ENCODE measurements around the gene TMEM219. TPM values are rescaled to one million over a fixed set of nuclear protein-coding genes. Genes with fewer than 3 reads are reported as not detected.
A peak's percentile ranks its signal among the peaks of the same experiment; 100 is the strongest.

The TMEM219 gene
- total RNA-seq, 1 donor from 2014 or later = 119 TPM

GRCh38 chr16:29943846-29944799 is 17.8 kb upstream of the TMEM219 start:
- H3K4me3 Mint-ChIP-seq (ENCODE audit: unreplicated experiment) = peak overlapping the region; percentile 19
- no peaks in the 10 kb centered on the region for H3K9me3 Mint-ChIP-seq (ENCODE audit: unreplicated experiment)

DNA sequence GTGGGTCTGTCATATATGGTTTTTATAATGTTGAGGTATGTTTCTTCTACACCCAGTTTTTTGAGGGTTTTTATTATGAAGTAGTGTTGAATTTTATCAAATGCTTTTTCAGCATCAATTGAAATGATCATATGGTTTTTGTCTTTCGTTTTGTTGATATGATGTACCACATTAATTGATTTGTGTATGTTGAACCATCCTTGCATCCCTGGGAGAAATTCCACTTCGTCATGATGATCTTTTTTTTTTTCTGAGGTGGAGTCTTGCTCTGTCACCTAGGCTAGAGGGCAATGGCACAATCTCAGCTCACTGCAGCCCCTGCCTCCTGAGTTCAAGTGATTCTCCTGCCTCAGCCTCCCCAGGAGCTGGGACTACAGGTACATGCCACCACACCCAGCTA is 14.0 kb upstream of the TMEM219 start:
- Mint-ChIP-seq H3K4me1 (ENCODE audit: unreplicated experiment) (peaks cover 16% of the 10 kb centered on the region), H3K27me3 (ENCODE audit: unreplicated experiment) (no peaks in the 10 kb centered on the region), H3K27ac (ENCODE audit: unreplicated experiment) (no peak overlapping the region), H3K4me3 (ENCODE audit: unreplicated experiment) (no peak overlapping the region), H3K9me3 (ENCODE audit: unreplicated experiment) (peaks cover 4% of the 10 kb centered on the region), H3K36me3 (ENCODE audit: unreplicated experiment) (no peaks in the 10 kb centered on the region)
- no peak for DNase-seq (ENCODE audit: extremely low spot score, unreplicated experiment)
- TF ChIP-seq, protein P1, sequence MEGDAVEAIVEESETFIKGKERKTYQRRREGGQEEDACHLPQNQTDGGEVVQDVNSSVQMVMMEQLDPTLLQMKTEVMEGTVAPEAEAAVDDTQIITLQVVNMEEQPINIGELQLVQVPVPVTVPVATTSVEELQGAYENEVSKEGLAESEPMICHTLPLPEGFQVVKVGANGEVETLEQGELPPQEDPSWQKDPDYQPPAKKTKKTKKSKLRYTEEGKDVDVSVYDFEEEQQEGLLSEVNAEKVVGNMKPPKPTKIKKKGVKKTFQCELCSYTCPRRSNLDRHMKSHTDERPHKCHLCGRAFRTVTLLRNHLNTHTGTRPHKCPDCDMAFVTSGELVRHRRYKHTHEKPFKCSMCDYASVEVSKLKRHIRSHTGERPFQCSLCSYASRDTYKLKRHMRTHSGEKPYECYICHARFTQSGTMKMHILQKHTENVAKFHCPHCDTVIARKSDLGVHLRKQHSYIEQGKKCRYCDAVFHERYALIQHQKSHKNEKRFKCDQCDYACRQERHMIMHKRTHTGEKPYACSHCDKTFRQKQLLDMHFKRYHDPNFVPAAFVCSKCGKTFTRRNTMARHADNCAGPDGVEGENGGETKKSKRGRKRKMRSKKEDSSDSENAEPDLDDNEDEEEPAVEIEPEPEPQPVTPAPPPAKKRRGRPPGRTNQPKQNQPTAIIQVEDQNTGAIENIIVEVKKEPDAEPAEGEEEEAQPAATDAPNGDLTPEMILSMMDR (IDR thresholded peaks at IDR 0.05) = no peak

More at GRCh38 chr16:29943846-29944799, 17.8 kb upstream of the TMEM219 start:
- no peaks in the 10 kb centered on the region for H3K27me3 Mint-ChIP-seq (ENCODE audit: unreplicated experiment)
- DNase-seq (ENCODE audit: extremely low spot score, unreplicated experiment) = peak; percentile 88
- H3K27ac Mint-ChIP-seq (ENCODE audit: unreplicated experiment) = peak overlapping the region; percentile 97
- H3K4me1 Mint-ChIP-seq (ENCODE audit: unreplicated experiment) = peaks cover 19% of the 10 kb centered on the region
- TF ChIP-seq, protein P1 (IDR thresholded peaks at IDR 0.05) = peak; percentile 56
- H3K36me3 Mint-ChIP-seq (ENCODE audit: unreplicated experiment) = no peaks in the 10 kb centered on the region

DNA sequence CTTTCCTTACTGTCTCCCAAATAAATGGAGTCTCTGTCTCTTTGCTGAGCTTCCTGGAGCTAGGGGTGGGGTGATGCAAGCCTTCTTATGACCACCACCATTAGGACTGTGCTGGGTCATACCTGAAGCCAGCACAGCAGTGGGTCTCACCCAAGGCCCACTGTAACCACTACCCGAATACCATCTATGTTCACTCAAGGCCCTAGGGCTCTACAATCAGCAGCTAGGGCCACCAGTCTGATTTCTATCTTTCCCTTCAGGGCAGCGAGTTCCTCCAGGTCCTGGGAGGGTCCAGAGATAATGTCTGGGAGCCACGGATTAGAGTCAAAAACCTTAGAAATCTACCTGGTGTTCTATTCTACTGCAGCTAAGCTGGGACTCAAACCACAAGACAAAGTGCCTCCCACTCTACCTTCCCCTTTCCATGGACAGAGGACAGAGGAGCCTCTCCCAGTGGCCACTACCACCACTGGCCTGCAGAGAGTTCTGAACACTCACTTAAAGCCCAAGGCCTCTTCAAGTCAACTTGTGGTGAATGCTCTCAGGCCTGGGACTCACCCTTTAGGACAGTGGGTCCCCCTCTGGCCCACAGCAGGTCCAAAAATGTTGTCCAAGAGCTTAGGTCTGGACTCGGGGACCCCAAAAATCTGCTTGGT is 10.9 kb upstream of the TMEM219 start:
- Mint-ChIP-seq H3K4me3 (ENCODE audit: unreplicated experiment) (no peak overlapping the region), H3K27me3 (ENCODE audit: unreplicated experiment) (no peaks in the 10 kb centered on the region), H3K9me3 (ENCODE audit: unreplicated experiment) (peaks cover 4% of the 10 kb centered on the region), H3K36me3 (ENCODE audit: unreplicated experiment) (no peaks in the 10 kb centered on the region), H3K27ac (ENCODE audit: unreplicated experiment) (no peak overlapping the region), H3K4me1 (ENCODE audit: unreplicated experiment) (no peaks in the 10 kb centered on the region)
- TF ChIP-seq, protein P1 (IDR thresholded peaks at IDR 0.05) = no peak
- DNase-seq (ENCODE audit: extremely low spot score, unreplicated experiment) = no peak

- Mint-ChIP-seq H3K36me3 (ENCODE audit: unreplicated experiment) (no peaks in the 10 kb centered on the region), H3K27me3 (ENCODE audit: unreplicated experiment) (no peaks in the 10 kb centered on the region), H3K9me3 (ENCODE audit: unreplicated experiment) (peaks cover 4% of the 10 kb centered on the region), H3K4me3 (ENCODE audit: unreplicated experiment) (no peak overlapping the region), H3K4me1 (ENCODE audit: unreplicated experiment) (no peaks in the 10 kb centered on the region), H3K27ac (ENCODE audit: unreplicated experiment) (no peak overlapping the region)
- no peak for DNase-seq (ENCODE audit: extremely low spot score, unreplicated experiment)
- TF ChIP-seq, protein P1 (IDR thresholded peaks at IDR 0.05) = no peak
These were observed 10.1 kb upstream of the TMEM219 start for GRCh38 chr16:29951625-29952365.

Data from osteocyte (in vitro differentiated cells).